AG09319 (cell line): ENCODE measurements around the gene FRMPD4.

Experiments
- DNase-seq: peaks from one replicate; pipeline ENCODE4 v3.0.0-alpha.2; 2010; ENCODE audit warnings: low read depth; ENCODE audit errors: extremely low read depth
- TF ChIP-seq, protein P1 (sequence below): IDR thresholded peaks from 2 replicates; pipeline ENCODE4 v1.5.1; 2011; ENCODE audit warnings: low read depth, mild to moderate bottlenecking, inconsistent platforms, low read length, moderate library complexity

FRMPD4 gene

GRCh38 chrX:12315526-12315925 lies 177.3 kb downstream of the FRMPD4 start:
- DNase-seq: no peak
- TF ChIP-seq, protein P1, sequence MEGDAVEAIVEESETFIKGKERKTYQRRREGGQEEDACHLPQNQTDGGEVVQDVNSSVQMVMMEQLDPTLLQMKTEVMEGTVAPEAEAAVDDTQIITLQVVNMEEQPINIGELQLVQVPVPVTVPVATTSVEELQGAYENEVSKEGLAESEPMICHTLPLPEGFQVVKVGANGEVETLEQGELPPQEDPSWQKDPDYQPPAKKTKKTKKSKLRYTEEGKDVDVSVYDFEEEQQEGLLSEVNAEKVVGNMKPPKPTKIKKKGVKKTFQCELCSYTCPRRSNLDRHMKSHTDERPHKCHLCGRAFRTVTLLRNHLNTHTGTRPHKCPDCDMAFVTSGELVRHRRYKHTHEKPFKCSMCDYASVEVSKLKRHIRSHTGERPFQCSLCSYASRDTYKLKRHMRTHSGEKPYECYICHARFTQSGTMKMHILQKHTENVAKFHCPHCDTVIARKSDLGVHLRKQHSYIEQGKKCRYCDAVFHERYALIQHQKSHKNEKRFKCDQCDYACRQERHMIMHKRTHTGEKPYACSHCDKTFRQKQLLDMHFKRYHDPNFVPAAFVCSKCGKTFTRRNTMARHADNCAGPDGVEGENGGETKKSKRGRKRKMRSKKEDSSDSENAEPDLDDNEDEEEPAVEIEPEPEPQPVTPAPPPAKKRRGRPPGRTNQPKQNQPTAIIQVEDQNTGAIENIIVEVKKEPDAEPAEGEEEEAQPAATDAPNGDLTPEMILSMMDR: no peak

DNA sequence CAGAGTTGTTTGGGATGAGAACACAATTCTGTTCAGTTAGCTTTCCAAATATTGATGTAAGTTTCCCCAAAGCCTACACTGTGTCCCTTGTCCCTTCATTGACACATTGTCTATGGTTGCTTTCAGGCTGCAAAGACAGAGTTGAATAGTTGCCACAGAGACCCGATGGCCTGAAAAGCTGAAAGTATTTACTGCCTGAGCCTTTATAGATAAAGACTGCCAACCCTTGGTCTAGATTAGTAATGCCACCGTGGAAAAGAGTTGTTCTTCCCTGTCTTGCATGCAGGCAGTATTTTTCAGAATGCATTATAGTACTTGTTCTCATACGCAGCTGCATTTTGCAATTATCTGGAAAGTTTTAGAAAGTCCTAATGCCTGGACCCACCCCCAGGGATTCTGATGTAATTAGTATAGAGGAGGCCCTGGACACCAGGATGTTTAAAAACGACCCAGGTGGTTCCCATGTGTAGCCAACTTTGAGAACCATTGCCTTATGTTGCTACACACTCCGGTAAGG lies 180.8 kb downstream of the FRMPD4 start:
- no peak for DNase-seq
- TF ChIP-seq, protein P1: no peak

DNA sequence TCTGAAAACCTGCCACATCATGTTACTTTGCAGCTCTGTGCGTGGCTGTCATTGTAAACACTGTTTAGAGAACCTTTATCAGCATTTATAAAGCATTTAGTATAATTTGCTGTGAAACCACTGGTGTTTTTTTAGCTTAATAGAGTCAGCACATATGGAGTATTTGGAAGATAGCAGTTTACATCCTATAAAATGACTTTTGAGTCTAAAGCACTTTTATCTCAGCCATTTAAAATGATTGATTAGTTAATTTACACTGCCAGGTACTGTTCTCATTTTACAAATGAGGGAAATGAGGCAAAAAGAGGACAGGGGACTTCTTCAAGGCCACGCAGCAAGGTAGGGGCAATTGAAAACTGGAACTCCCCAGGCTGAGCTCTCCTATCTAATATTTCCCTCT lies 181.7 kb downstream of the FRMPD4 start:
- no peak for DNase-seq

DNA sequence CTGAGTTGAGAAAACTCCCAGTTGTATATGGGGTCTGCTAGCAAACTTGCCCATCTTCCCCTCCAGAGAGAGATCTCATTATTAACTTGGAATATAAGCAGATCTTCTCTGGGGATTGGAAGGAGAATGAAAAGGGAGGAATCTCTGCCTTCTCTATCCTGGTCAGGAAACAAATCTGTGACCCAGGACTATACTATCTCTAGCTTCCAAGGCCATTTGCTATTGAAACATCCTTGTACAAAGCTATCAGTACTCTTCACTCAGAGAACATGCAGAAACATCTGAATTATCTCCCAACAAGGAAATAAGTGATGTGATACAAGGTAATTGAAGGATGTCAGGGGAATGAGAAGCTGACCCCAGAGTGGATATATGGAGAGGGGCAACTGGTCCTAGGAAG lies 183.8 kb downstream of the FRMPD4 start:
- TF ChIP-seq, protein P1: no peak

More for the DNA sequence above, 181.7 kb downstream of the FRMPD4 start:
- TF ChIP-seq, protein P1: no peak

GRCh38 chrX:12325171-12325570 lies 186.9 kb downstream of the FRMPD4 start:
- no peak for DNase-seq
- TF ChIP-seq, protein P1: no peak

More for the DNA sequence above, 183.8 kb downstream of the FRMPD4 start:
- no peak for DNase-seq

GRCh38 chrX:12327836-12328235 lies 189.6 kb downstream of the FRMPD4 start:
- no peak for DNase-seq
- TF ChIP-seq, protein P1: no peak

DNA sequence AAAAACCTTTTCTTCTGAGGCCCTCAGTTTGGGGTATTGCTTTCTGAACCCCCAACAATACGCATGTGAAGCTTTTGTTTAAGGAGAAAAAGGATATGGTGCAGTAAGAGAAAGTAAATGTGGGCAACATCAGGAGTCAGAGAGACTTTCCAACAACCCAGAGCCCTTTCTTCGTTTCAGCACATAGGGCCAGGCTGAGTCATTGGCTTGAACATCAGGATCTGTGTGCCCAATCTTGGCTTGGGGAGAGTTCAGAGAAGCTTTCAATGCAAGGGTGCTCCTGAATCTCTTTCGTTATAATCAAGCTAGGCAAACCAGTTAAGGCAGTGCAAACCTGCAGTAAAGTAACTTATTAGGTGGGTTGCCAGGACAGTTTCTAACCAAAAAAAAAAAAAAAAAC lies 191.2 kb downstream of the FRMPD4 start:
- TF ChIP-seq, protein P1: no peak
- no peak for DNase-seq
